ENCODE data around the gene PCLAF.

PCLAF gene

DNA sequence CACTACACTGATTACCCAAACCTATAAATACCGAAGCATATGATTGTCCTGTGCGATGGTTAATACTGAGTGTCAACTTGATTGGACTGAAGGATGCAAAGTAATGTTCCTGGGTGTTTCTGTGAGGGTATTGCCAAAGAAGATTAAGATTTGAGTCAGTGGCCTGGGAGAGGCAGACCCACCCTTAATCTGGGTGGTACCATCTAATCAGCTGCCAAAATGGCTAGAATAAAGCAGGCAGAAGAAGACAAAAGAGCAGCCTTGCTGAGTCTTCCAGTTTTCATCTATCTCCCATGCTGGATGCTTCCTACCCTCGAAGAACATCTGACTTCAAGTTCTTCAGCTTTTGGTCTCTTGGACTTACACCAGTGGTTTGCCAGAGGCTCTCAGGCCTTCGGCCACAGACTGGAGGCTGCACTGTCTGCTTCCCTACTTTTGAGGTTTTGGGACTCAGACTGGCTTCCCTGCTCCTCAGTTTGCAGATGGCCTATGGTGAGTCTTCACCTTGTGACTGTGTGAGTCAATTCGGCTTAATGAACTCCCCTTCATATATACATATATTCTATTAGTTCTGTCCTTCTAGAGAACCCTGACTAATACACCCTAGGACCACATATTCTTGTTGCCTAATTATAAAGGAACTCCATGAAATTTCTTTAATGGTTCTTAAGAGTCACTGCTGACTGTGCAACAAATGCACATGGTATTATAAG lies 56.9 kb downstream of the PCLAF start:
- Histone ChIP-seq H3K4me1 (ENCODE audit: low read depth, poor library complexity, severe bottlenecking) (no peaks in the 10 kb centered on the region), H3K36me3 (ENCODE audit: insufficient read depth) (no peaks in the 10 kb centered on the region), H3K4me3 (IDR thresholded peaks at IDR 0.05; ENCODE audit: insufficient read depth, low read depth, low read length) (no peak overlapping the region), H4K20me1 (ENCODE audit: insufficient read depth) (no peaks in the 10 kb centered on the region), H3K79me2 (ENCODE audit: insufficient read depth, low read depth) (0 out of 2 replicates have a peak, but pooled peaks cover 7% of the 10 kb centered on the region), H3K27me3 (ENCODE audit: insufficient read depth, low read depth) (no peaks in the 10 kb centered on the region), H3K9ac (no peak overlapping the region), H3K4me2 (no peak overlapping the region), H3K27ac (no peak overlapping the region), H2AFZ (ENCODE audit: low read depth) (no peak overlapping the region)
- TF ChIP-seq, protein P1, sequence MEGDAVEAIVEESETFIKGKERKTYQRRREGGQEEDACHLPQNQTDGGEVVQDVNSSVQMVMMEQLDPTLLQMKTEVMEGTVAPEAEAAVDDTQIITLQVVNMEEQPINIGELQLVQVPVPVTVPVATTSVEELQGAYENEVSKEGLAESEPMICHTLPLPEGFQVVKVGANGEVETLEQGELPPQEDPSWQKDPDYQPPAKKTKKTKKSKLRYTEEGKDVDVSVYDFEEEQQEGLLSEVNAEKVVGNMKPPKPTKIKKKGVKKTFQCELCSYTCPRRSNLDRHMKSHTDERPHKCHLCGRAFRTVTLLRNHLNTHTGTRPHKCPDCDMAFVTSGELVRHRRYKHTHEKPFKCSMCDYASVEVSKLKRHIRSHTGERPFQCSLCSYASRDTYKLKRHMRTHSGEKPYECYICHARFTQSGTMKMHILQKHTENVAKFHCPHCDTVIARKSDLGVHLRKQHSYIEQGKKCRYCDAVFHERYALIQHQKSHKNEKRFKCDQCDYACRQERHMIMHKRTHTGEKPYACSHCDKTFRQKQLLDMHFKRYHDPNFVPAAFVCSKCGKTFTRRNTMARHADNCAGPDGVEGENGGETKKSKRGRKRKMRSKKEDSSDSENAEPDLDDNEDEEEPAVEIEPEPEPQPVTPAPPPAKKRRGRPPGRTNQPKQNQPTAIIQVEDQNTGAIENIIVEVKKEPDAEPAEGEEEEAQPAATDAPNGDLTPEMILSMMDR (conservative IDR thresholded peaks at IDR 0.05; ENCODE audit: low read depth, low read length) = no peak

DNA sequence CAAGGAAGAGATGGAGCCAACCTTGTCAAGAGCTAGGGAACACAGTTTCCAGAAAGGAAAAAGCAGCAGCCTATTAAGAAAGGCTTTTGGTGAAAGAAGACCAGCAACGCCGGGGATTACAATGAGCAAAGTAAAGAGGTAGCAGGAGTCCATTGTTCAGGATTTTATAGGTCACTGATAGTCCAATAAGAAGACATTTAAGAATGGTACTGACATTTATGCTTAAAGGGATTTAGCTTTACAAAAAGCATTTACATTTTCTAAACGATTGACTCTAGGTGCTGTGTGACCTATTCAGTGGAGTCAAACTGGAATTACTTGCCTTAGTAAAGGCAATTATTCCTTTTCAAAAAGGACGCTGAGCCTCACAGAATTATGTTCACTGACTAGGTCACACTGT lies 66.0 kb downstream of the PCLAF start:
- H3K36me3 ChIP-seq (ENCODE audit: insufficient read depth) = no peaks in the 10 kb centered on the region
- H3K79me2 ChIP-seq (ENCODE audit: insufficient read depth, low read depth) = no peaks in the 10 kb centered on the region; the same call in 1 of the 2 replicates
- H4K20me1 ChIP-seq (ENCODE audit: insufficient read depth) = no peaks in the 10 kb centered on the region
- no peak overlapping the region for H3K9ac ChIP-seq
- no peaks in the 10 kb centered on the region for H3K27me3 ChIP-seq (ENCODE audit: insufficient read depth, low read depth)
- H3K27ac ChIP-seq = no peak overlapping the region
- TF ChIP-seq, protein P1 (conservative IDR thresholded peaks at IDR 0.05; ENCODE audit: low read depth, low read length) = no peak
- H3K4me3 ChIP-seq (IDR thresholded peaks at IDR 0.05; ENCODE audit: insufficient read depth, low read depth, low read length) = no peak overlapping the region
- no peak overlapping the region for H2AFZ ChIP-seq (ENCODE audit: low read depth)
- no peaks in the 10 kb centered on the region for H3K4me1 ChIP-seq (ENCODE audit: low read depth, poor library complexity, severe bottlenecking)
- H3K4me2 ChIP-seq = no peak overlapping the region

DNA sequence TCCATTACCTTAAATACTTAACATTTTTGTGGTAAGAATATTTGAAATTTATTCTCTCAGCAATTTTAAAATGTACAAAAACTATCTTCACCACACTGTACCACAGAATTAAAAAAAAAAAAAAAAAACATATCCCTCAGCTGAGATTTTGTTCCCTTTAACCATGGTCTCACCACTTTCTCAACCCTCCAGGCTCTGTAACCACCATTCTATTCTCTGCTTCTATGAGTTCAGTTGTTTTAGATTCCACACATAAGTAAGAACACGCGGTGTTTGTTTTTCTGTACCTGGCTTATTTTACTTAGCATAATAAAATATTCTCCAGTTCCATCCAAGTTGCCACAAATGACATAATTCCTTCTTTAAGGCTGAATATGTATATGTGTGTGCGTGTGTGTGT lies 66.8 kb downstream of the PCLAF start:
- Histone ChIP-seq H3K4me2 (no peak overlapping the region), H3K79me2 (ENCODE audit: insufficient read depth, low read depth) (no peaks in the 10 kb centered on the region; the same call in 1 of the 2 replicates)

More for the DNA sequence above, 66.8 kb downstream of the PCLAF start:
- no peaks in the 10 kb centered on the region for H3K4me1 ChIP-seq (ENCODE audit: low read depth, poor library complexity, severe bottlenecking)
- no peak overlapping the region for H3K27ac ChIP-seq
- H3K4me3 ChIP-seq (IDR thresholded peaks at IDR 0.05; ENCODE audit: insufficient read depth, low read depth, low read length) = no peak overlapping the region
- TF ChIP-seq, protein P1 (conservative IDR thresholded peaks at IDR 0.05; ENCODE audit: low read depth, low read length) = no peak
- H2AFZ ChIP-seq (ENCODE audit: low read depth) = no peak overlapping the region
- no peaks in the 10 kb centered on the region for H3K36me3 ChIP-seq (ENCODE audit: insufficient read depth)
- no peaks in the 10 kb centered on the region for H4K20me1 ChIP-seq (ENCODE audit: insufficient read depth)
- no peaks in the 10 kb centered on the region for H3K27me3 ChIP-seq (ENCODE audit: insufficient read depth, low read depth)
- no peak overlapping the region for H3K9ac ChIP-seq
